NCI-H2227 treated with DMSO at 0.1 percent for 48 hours (cell line): ENCODE measurements around the gene SCARB1.

Source experiments
- DNase-seq: peaks from one replicate; lab custom pipeline; 2025; lab: John Stamatoyannopoulos, UW

SCARB1 gene

GRCh38 chr12:124774462-124775167 is 89.0 kb downstream of the SCARB1 start:
- no peak for DNase-seq

DNA sequence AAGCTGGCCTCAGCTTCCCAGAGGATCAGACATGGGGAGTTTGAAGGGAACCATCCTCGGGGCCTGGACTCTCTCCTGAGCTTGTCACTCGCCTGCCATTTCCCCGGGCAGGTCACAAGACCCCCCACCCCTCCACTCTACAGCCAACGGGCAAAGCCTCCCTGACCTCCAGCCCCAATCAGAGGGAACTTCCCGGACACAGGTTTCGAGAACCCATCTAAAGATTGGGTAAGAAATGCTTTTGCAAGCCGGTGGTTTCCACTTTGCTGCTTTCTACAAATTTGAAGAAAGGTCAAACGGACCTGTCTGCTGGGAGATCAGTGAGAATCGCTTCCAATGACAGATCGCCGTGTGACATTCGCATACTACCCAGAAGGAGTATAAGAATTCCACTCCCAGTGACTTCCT is 89.6 kb downstream of the SCARB1 start:
- no peak for DNase-seq

GRCh38 chr12:124772289-124773170 is 91.1 kb downstream of the SCARB1 start:
- no peak for DNase-seq

DNA sequence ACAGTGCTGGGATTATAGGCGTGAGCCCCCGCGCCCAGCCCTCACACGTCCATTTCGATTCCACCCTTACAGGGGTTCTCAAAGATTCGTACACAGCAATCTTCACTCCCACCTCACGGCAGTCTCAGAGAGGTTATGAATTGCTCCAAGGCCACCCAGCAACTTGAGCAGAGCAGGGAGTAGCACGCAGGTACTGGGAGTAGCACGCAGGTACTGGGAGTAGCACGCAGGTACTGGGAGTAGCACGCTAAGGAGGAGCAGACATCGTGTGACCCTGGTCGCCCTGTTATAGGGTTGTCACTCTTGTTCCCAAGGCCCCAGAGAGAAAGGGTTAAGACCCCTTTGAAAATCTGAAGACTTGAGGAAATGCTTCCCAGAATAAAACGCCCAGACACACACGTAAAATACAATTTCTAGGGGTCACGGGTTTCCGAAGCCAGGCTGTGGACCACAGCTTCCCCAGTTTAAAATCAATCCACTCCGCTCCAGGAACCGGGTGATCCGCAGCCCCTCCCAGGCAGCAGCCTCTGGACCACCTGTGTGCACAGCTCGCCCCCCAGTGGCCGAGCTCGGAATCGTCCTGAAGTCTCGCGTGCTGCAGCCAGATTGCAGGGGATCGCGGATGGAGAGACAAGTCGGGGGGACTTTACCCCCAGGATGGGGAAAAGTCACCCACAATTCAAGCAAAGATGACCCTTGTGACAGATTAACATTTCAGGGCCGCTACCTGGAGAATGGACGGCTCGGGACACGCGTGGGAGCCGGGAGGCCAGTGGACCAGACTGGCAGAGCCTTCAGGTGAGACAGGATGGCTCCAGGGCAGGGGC is 92.0 kb downstream of the SCARB1 start:
- DNase-seq, result peak; percentile 68

GRCh38 chr12:124770728-124771127 is 92.9 kb downstream of the SCARB1 start:
- no peak for DNase-seq

- DNase-seq, result no peak
Measured at GRCh38 chr12:124769881-124770512, 93.7 kb downstream of the SCARB1 start.

- no peak for DNase-seq
Measured at GRCh38 chr12:124769163-124769530, 94.5 kb downstream of the SCARB1 start.

DNA sequence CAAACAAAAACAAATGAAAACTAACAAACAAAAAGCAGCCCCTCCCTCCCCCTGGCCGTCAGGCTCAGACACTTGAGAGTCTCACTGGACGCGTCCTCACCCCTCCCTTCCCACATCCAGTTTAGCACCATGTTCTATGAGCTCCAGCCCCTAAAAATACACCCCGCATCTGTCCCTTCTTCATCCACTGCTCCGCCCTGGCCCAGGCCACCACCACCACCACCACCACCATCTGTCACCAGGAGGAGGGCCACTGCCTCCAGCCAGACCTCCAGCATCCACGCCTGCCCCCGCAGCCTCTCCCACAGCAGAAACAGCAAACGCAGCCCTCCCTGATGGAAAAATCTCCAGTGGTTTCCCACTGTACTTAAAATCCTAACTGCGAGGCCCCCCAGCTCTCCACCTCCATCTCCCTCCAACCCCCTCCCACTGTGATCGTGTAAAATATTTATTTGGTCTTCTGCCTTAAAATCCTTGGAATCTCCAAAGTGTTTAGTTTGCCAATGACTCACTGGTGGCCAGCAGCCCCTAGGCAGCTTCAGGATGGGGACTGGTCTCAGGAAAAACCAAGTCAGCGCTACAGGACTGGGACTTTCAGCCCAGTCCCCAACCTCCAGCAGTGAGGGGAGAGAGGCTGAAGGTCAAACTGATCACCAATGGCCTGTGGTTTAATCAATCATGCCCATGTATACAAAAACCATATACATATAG is 95.1 kb downstream of the SCARB1 start:
- no peak for DNase-seq

DNA sequence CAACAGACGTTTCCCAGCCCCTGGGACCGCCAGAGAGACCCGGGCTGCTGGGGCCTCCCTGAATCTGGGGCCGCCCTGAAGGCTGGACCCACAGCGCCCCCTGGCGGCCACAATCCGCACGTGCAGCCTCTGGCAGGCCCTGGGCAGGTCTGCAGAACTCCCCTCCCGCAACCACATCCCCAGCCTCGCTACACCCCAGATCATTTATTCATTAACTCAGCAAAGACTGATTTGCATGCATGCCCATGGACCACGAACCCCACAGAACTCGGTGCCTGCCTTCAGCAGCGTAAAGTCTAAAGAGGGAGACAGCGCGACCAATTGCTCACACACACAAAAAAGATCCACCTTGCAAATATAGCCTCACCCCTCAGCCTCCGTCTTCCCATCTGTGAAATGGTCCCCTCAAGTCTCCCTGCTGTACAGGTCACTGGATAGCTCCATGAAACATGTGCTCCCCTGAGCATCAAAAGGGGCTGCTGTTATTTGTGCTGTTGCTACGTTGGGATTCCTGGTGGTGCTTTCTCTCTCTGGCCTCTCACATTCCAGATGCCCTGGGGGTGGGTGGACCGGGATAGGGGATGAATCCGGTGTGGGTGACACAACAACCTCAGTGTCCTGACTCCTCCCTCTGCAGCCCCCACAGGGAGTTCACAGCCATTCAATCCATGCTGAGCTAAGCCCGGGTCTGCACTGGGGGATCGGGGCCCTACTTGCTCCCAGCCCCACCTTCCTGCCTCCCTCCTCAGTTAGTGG is 96.4 kb downstream of the SCARB1 start:
- DNase-seq, result peak; percentile 48

GRCh38 chr12:124766727-124767065 is 97.0 kb downstream of the SCARB1 start:
- DNase-seq, result no peak

GRCh38 chr12:124765581-124766489 is 97.8 kb downstream of the SCARB1 start:
- DNase-seq, result no peak

DNA sequence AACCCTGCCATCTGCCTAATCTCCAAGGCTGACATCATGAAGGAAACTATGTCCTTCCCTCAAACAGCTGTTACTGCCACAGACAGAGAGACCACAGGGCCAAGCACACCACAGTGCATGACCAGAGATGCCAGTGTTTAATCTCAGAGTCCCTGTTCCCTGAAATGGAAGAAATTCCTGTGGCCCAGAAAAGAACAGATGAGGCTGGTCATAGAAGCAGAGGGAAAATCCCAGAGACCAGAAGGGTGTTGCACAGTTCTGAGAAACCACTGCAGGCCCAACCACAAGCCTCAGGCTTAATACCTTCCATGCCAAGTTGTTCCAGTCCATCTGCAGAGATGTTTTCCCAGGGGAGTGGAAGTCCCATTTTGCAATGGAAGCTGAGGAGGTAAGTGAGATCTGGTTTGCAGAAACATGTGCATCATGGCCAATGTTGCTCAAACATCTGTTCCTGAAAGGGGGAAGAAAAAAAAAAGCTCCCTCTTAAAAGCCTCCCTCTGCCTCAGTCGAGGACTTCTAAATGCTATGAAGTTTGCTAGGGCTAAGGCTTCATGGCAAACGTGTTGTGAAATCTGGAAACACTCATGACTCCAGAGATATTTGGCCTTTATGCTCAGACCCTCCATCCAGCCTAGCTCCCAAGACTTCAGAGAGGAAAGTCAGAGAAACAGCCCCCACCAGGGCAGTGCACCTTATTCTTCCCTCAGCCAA is 98.6 kb downstream of the SCARB1 start:
- no peak for DNase-seq

- no peak for DNase-seq
Measured at GRCh38 chr12:124764451-124764850, 99.2 kb downstream of the SCARB1 start.

- no peak for DNase-seq
Measured at GRCh38 chr12:124763594-124763979, 100.1 kb downstream of the SCARB1 start.

DNA sequence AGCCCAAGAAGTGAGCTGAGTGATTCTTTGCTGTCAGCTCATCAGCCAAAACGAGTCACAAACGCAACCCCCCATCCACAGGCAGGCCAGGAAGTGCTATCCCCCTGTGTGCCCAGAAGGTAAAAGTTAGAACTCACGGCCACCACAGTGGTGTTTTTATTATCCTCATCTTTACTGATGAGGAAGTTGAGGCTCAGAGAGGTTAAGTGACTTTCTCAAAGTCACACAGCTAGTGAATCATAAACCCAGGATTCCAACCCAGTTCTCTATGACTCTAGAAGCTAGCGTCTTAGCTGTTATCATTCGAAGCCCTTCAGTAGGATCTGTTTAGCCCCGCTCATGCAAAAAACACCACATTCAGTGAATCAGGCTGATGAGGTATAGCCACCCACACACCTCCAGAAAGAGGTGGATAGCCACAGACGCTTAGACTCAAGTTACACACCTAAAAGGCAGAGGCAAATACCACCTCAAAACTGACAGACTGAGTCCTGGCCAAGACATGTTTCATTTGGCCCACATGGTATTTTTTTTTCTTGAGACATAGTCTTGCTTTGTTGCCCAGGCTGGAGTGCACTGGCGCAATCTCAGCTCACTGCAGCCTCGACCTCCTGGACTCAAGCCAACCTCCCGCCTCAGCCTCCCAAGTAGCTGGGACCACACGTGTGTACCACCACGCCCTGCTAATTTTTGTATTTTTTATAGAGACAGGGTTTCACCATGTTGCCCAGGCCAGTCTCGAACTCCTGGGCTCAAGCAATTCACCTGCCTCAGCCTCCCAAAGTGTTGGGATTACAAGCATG is 100.7 kb downstream of the SCARB1 start:
- no peak for DNase-seq

GRCh38 chr12:124762384-124762783 is 101.3 kb downstream of the SCARB1 start:
- DNase-seq, result no peak

DNA sequence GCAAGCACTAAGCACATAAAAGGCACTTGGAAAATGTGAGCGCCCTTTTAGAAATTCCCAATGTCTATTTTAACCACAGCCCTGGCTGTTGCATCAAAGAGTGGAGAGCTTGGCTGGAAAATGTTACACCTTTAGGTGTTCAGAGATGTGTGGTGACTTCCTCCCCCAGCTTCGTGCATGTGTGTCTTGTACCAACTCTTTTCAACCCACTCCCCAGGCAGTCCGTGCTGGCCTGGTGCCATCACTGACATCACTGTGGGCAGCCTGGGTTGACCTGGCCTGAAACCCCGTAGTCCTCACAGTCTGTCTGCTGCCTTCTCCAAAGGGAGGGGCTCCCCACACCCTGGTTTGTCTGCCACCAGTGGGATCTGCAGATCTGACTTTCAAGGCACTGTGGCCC is 101.8 kb downstream of the SCARB1 start:
- DNase-seq, result no peak

- no peak for DNase-seq
Measured at GRCh38 chr12:124761056-124761455, 102.6 kb downstream of the SCARB1 start.
